A549 (cell line): ENCODE data around the gene LYAR. TPM values are rescaled to one million over a fixed set of nuclear protein-coding genes. Genes with fewer than 3 reads are reported as not detected.

Experiments
- ATAC-seq, 2 experiments: fragments of 200-7000 bp in 1 of 2; fragments of >200 bp in 1 of 2; cut with Nextera tagmentation in 1 of 2; cut with Tn5 transposase in 1 of 2; 3 replicates each; pipeline versions ENCODE4 v1.8.0 to v1.9.1; 2018 to 2020; ENCODE audit warnings: mild to moderate bottlenecking in 1 of 2, moderate library complexity in 1 of 2
- CTCF ChIA-PET: fragments of 300-600 bp; sonication (Branson Sonifier 250); formaldehyde crosslinking; extraction: SDS; loops from one replicate; lab custom pipeline; 2021; ENCODE audit warnings: antibody characterized with exemption, inconsistent platforms; lab: Yijun Ruan, JAX
- POLR2A ChIA-PET: fragments of 350-600 bp; formaldehyde crosslinking; extraction: SDS; loops from one replicate; lab custom pipeline; 2021; ENCODE audit warnings: antibody characterized with exemption, inconsistent platforms; lab: Yijun Ruan, JAX
- DNase-seq, 2 experiments: peaks; one replicate each; pipeline versions ENCODE4 v3.0.0 to v3.0.0-alpha.2; 2011 to 2016; ENCODE audit warnings: low read depth in 1 of 2, low spot score in 1 of 2
- FAIRE-seq: peaks from 2 replicates; lab custom pipeline; 2011; peaks lifted over from hg19 to GRCh38; lab: Jason Lieb, UNC
- H3K27ac ChIP-seq, 2 experiments: fragments of >200 bp; sonication (Bioruptor Twin); formaldehyde crosslinking; 3 replicates each; pipeline ENCODE4 v1.5.1; 2016 to 2017
- H3K4me1 ChIP-seq: fragments of >200 bp; sonication (Bioruptor Twin); formaldehyde crosslinking; 3 replicates; pipeline ENCODE4 v1.6.1; 2016
- H3K4me2 ChIP-seq: fragments of >200 bp; sonication (Bioruptor Twin); formaldehyde crosslinking; 3 replicates; pipeline ENCODE4 v1.6.1; 2016
- H3K4me3 ChIP-seq: fragments of >200 bp; sonication (Bioruptor Twin); formaldehyde crosslinking; 3 replicates; pipeline ENCODE4 v1.5.1; 2016
- H3K9me3 ChIP-seq: fragments of >200 bp; sonication (Bioruptor Twin); formaldehyde crosslinking; 3 replicates; pipeline ENCODE4 v1.6.1; 2016
- BHLHE40 ChIP-seq: IDR thresholded peaks from 2 replicates; pipeline ENCODE4 v1.6.1; 2012; ENCODE audit warnings: low read depth, low read length, inconsistent platforms
- CBX8 ChIP-seq: fragments of 200-600 bp; sonication (generic); IDR thresholded peaks from 2 replicates; pipeline ENCODE4 v1.6.1; 2016
- CEBPB ChIP-seq, 2 experiments: fragments of >200 bp in 1 of 2; sonication (Bioruptor Twin) in 1 of 2; formaldehyde crosslinking in 1 of 2; IDR thresholded peaks; 2 replicates each; pipeline ENCODE4 v1.6.1; 2012 to 2016
- FOXS1 ChIP-seq: fragments of 250-450 bp; sonication (Bioruptor Pico); IDR thresholded peaks from 2 replicates; pipeline ENCODE4 v1.5.0; 2020; ENCODE audit warnings: mild to moderate bottlenecking, moderate library complexity
- GATA3 ChIP-seq: IDR thresholded peaks from 2 replicates; pipeline ENCODE4 v1.6.1; 2012; ENCODE audit warnings: borderline replicate concordance
- HOXA7 ChIP-seq: fragments of 250-450 bp; sonication (Bioruptor Pico); IDR thresholded peaks from 2 replicates; pipeline ENCODE4 v1.5.0; 2020; ENCODE audit warnings: mild to moderate bottlenecking, moderate library complexity
- HOXB13 ChIP-seq: fragments of 250-450 bp; sonication (Bioruptor Pico); IDR thresholded peaks from 2 replicates; pipeline ENCODE4 v1.5.0; 2020; ENCODE audit warnings: low read depth, mild to moderate bottlenecking, moderate library complexity
- HOXB5 ChIP-seq: fragments of 250-450 bp; sonication (Bioruptor Pico); IDR thresholded peaks from 2 replicates; pipeline ENCODE4 v1.5.0; 2020; ENCODE audit warnings: mild to moderate bottlenecking, moderate library complexity
- JUN ChIP-seq, 2 experiments: fragments of >200 bp; sonication (Bioruptor Twin); formaldehyde crosslinking; IDR thresholded peaks; 2 replicates in 1 of 2; 3 replicates in 1 of 2; pipeline ENCODE4 v1.6.1; 2016 to 2017
- JUNB ChIP-seq: fragments of >200 bp; sonication (Bioruptor Twin); formaldehyde crosslinking; IDR thresholded peaks from 2 replicates; pipeline ENCODE4 v1.6.1; 2016
- MYC ChIP-seq: IDR thresholded peaks from 2 replicates; pipeline ENCODE4 v1.6.1; 2012; ENCODE audit warnings: mild to moderate bottlenecking, inconsistent platforms, low read length, improper control_type of control experiment, borderline replicate concordance
- NR3C1 ChIP-seq: fragments of >200 bp; sonication (Bioruptor Twin); formaldehyde crosslinking; IDR thresholded peaks from 3 replicates; pipeline ENCODE4 v1.6.1; 2017
- RNF2 ChIP-seq: fragments of 200-600 bp; sonication (generic); IDR thresholded peaks from 2 replicates; pipeline ENCODE4 v1.6.1; 2016; ENCODE audit warnings: low read depth, mild to moderate bottlenecking, antibody characterized with exemption, moderate library complexity, borderline replicate concordance
- TFCP2L1 ChIP-seq: fragments of 250-450 bp; sonication (Bioruptor Pico); IDR thresholded peaks from 2 replicates; pipeline ENCODE4 v1.5.0; 2021; ENCODE audit warnings: mild to moderate bottlenecking
- TP53 ChIP-seq: fragments of 250-450 bp; sonication (Bioruptor Pico); IDR thresholded peaks from 2 replicates; pipeline ENCODE4 v1.5.0; 2021; ENCODE audit warnings: mild to moderate bottlenecking, moderate library complexity
- ZFP36 ChIP-seq: fragments of 450-650 bp; IDR thresholded peaks from 2 replicates; pipeline ENCODE4 v1.6.1; 2014; ENCODE audit warnings: borderline replicate concordance; ENCODE audit not compliant: partially characterized antibody
- ZSCAN20 ChIP-seq: fragments of 250-450 bp; sonication (Bioruptor Pico); IDR thresholded peaks from 2 replicates; pipeline ENCODE4 v1.8.0; 2022; ENCODE audit warnings: mild to moderate bottlenecking, moderate library complexity
- WGBS: methylation state at CpG from one replicate; pipeline ENCODE4 v1.1.6; 2017; ENCODE audit errors: missing lambda C conversion rate; 5-methylcytosine and 5-hydroxymethylcytosine counted together
- polyA plus RNA-seq, 4 experiments: library from polyadenylated mRNA; depleted of rRNA in 3 of 4; stranded (reverse); fragments of >200 nt; fragmentation: RNase III in 1 of 4; extraction: RNeasy Plus Mini Kit Qiagen cat#74134 plus additional on column Dnase treatment in 1 of 4; gene quantifications; 2 replicates in 3 of 4; 3 replicates in 1 of 4; pipeline ENCODE4 v1.2.3, GENCODE V29; 2011 to 2017
- TF ChIP-seq, protein P1 (sequence below): fragments of >200 bp; sonication (Bioruptor Twin); formaldehyde crosslinking; IDR thresholded peaks from 3 replicates; pipeline ENCODE4 v1.5.1; 2016
- TF ChIP-seq, protein P2 (sequence below): IDR thresholded peaks from 2 replicates; pipeline ENCODE4 v1.6.1; 2012
- TF ChIP-seq, protein P3 (sequence below): fragments of 200-600 bp; sonication (generic); IDR thresholded peaks from 2 replicates; pipeline ENCODE4 v1.6.1; 2016; ENCODE audit warnings: antibody characterized with exemption, mild to moderate bottlenecking, moderate library complexity

The LYAR gene
- polyA plus RNA-seq, 2 of the 4 experiments (the other 2 are of a cell fraction): 20.5 to 28.1 TPM

DNA sequence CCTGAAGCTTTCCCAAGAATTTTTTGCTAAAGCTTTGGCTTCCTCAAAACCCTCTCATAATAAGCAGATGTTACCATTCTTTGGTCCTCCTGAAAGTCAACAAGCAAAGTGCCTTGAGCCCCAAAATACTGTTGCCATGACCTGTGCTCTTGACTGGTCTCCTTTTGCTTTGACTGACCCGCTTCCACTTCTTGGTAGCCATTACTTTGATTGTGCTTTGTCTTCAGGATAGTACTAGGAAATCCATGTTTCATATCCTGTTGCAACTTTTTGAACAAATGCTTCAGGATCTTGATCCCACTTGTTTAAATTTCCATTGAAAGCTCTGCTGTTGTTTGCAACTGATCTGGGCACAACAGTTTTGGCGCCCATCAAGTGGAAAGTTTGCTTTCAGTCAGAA lies 56.3 kb downstream of the LYAR start:
- no peak overlapping the region for H3K27ac ChIP-seq
- H3K4me1 ChIP-seq: no peaks in the 10 kb centered on the region
- H3K4me2 ChIP-seq: no peak overlapping the region
- no peaks in the 10 kb centered on the region for H3K9me3 ChIP-seq
- TF ChIP-seq MYC (no peak), TP53 (no peak), JUNB (no peak), NR3C1 (no peak), HOXB5 (CRISPR knock-in tag) (no peak), HOXA7 (CRISPR knock-in tag) (no peak), FOXS1 (CRISPR knock-in tag) (no peak)
- TF ChIP-seq, protein P1, sequence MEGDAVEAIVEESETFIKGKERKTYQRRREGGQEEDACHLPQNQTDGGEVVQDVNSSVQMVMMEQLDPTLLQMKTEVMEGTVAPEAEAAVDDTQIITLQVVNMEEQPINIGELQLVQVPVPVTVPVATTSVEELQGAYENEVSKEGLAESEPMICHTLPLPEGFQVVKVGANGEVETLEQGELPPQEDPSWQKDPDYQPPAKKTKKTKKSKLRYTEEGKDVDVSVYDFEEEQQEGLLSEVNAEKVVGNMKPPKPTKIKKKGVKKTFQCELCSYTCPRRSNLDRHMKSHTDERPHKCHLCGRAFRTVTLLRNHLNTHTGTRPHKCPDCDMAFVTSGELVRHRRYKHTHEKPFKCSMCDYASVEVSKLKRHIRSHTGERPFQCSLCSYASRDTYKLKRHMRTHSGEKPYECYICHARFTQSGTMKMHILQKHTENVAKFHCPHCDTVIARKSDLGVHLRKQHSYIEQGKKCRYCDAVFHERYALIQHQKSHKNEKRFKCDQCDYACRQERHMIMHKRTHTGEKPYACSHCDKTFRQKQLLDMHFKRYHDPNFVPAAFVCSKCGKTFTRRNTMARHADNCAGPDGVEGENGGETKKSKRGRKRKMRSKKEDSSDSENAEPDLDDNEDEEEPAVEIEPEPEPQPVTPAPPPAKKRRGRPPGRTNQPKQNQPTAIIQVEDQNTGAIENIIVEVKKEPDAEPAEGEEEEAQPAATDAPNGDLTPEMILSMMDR: no peak
- TF ChIP-seq, all 56 proteins: peak for 0
- ChIA-PET CTCF (no interaction called here), POLR2A (no interaction called here)
- H3K4me3 ChIP-seq: no peak overlapping the region
- 81% methylated on average over 2 of the region's 2 CpGs for WGBS
- DNase-seq (no peak), ATAC-seq (no peak), FAIRE-seq (no peak)

DNA sequence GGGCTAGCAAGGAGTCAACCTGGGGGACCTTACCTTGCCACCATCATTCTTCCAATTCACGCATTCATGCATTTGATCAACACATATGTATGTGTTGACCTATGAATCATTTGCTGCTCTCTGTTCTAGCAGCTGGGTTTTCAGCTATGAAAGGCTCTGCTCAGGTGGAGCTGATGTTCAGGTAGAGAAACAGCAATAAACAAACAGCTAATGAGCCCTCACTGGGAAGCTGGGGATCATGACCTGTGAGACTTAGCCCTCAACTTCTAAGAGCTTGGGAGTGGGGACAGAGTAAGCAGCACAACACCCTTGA lies 61.6 kb downstream of the LYAR start:
- Histone ChIP-seq H3K4me1 (no peaks in the 10 kb centered on the region), H3K9me3 (no peaks in the 10 kb centered on the region), H3K27ac (no peak overlapping the region), H3K4me2 (no peak overlapping the region), H3K4me3 (no peak overlapping the region)
- TF ChIP-seq JUNB (no peak), ZSCAN20 (no peak), JUN (IDR thresholded peaks at IDR 0.05) (no peak)
- FAIRE-seq (no peak), DNase-seq (no peak), ATAC-seq (no peak)
- ChIA-PET POLR2A (no interaction called here), CTCF (no interaction called here)
- 57% methylated on average over 1 of the region's 1 CpG for WGBS

DNA sequence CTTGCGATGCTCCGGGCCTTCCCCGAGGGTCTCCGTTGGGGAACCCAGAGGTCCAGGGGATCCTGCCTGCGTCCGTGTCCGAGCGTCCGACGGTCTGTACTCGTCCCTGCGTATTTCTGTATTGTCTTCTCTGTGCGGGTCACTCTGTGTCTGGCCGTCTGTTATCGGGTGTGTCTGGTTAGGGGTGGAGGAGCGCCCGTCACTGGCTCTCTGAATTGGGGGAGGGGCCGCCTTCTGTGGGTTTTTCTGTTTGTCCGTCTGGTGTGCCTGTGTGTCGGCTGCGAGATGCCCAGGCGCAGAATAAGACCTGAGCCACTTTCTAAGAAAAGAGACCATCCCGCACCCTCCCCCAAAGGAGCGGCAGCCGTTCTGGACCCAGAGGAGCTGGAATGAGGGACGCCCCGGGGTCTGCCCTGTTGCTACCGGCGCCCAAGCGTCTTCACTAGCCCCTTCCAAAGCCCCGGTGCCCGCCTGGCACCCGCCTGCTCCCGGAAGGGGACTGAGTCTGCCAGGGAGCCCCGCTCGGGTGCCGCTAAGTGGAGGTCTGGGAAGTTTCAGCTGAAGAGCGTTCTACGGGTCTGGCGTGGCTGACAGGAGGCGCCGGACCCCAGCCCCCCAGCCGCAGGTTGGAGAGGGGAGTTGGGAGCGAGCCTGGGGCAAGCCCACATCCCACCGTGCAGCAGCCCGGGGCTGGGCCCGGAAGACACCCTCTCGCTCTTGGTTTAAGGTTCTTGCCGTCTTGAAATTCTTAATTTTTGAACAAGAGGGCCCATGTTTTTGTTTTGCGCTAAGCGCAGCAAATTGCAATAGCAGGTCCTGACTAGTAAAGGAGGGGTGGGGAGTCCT lies 62.2 kb downstream of the LYAR start:
- Histone ChIP-seq H3K4me2 (no peak overlapping the region), H3K4me3 (no peak overlapping the region), H3K9me3 (no peaks in the 10 kb centered on the region)
- ChIA-PET POLR2A (no interaction called here), CTCF (no interaction called here)
- no peak for ATAC-seq
- DNase-seq: no peak
- WGBS: 40% methylated on average over 17 of the region's 51 CpGs
- TF ChIP-seq HOXB13: no peak
- TF ChIP-seq JUN (IDR thresholded peaks at IDR 0.05): no peak
- TF ChIP-seq HOXA7 (CRISPR knock-in tag): no peak
- no peak for TF ChIP-seq TFCP2L1 (CRISPR knock-in tag)
- no peak for TF ChIP-seq GATA3
- TF ChIP-seq TP53: no peak
- no peak for TF ChIP-seq CBX8
- TF ChIP-seq, protein P2, sequence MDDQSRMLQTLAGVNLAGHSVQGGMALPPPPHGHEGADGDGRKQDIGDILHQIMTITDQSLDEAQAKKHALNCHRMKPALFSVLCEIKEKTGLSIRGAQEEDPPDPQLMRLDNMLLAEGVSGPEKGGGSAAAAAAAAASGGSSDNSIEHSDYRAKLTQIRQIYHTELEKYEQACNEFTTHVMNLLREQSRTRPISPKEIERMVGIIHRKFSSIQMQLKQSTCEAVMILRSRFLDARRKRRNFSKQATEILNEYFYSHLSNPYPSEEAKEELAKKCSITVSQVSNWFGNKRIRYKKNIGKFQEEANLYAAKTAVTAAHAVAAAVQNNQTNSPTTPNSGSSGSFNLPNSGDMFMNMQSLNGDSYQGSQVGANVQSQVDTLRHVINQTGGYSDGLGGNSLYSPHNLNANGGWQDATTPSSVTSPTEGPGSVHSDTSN: no peak
- no peak for TF ChIP-seq ZFP36
- TF ChIP-seq, protein P3, sequence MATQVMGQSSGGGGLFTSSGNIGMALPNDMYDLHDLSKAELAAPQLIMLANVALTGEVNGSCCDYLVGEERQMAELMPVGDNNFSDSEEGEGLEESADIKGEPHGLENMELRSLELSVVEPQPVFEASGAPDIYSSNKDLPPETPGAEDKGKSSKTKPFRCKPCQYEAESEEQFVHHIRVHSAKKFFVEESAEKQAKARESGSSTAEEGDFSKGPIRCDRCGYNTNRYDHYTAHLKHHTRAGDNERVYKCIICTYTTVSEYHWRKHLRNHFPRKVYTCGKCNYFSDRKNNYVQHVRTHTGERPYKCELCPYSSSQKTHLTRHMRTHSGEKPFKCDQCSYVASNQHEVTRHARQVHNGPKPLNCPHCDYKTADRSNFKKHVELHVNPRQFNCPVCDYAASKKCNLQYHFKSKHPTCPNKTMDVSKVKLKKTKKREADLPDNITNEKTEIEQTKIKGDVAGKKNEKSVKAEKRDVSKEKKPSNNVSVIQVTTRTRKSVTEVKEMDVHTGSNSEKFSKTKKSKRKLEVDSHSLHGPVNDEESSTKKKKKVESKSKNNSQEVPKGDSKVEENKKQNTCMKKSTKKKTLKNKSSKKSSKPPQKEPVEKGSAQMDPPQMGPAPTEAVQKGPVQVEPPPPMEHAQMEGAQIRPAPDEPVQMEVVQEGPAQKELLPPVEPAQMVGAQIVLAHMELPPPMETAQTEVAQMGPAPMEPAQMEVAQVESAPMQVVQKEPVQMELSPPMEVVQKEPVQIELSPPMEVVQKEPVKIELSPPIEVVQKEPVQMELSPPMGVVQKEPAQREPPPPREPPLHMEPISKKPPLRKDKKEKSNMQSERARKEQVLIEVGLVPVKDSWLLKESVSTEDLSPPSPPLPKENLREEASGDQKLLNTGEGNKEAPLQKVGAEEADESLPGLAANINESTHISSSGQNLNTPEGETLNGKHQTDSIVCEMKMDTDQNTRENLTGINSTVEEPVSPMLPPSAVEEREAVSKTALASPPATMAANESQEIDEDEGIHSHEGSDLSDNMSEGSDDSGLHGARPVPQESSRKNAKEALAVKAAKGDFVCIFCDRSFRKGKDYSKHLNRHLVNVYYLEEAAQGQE: no peak
- TF ChIP-seq CEBPB (IDR thresholded peaks at IDR 0.05): no peak
- TF ChIP-seq RNF2: no peak
- no peak for TF ChIP-seq MYC
- TF ChIP-seq BHLHE40: no peak
- TF ChIP-seq, all 56 proteins: peak for 0
- no peak overlapping the region for H3K27ac ChIP-seq
- no peaks in the 10 kb centered on the region for H3K4me1 ChIP-seq
- no peak for FAIRE-seq
